ENCODE results near the gene ATXN1. TPM values are rescaled to one million over a fixed set of nuclear protein-coding genes. Genes with fewer than 3 reads are reported as not detected.

Gene ATXN1
- total RNA-seq, 1 experiment from 2014 or later: 5.6 TPM

DNA sequence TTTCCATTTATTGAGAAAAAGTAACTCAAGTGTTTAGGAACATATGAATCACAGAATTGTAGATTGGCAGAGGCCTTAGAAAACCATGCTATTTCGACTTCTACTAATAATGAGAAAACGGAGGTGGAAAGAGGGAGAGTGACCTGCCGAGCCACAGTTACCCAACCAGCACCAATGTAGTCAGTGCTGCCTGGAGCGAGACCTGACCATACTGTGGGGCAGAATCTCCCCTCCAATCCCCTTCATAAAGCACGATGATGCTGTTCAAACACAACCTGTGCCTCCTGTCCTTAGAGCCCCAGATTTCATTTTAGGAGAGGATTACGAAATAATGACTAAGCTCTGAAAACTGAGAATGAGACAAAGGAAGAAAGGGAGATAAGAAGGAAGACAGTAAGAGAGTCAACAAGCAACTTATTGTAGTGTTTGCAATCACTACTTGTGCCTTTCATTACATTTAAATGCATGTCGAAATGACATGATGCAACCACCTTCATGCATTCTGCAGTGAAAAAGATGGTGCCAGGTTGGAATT lies 70.6 kb downstream of the ATXN1 start:
- H3K27me3 Mint-ChIP-seq (ENCODE audit: low read depth): no peaks in the 10 kb centered on the region
- Histone ChIP-seq H3K9me3 (ENCODE audit: control insufficient read depth, low read depth, low read length) (no peaks in the 10 kb centered on the region), H2AFZ (ENCODE audit: low read length) (no peak overlapping the region), H2BK20ac (ENCODE audit: low read depth, low read length, poor library complexity, severe bottlenecking) (no peak overlapping the region), H3K4me2 (ENCODE audit: insufficient read depth, insufficient read length, low read length) (no peak overlapping the region), H3K23me2 (ENCODE audit: insufficient read length, low read depth, low read length, poor library complexity, severe bottlenecking) (no peaks in the 10 kb centered on the region), H3K23ac (ENCODE audit: insufficient read length, low read depth, low read length) (no peak overlapping the region), H3K18ac (ENCODE audit: insufficient read length, low read depth, low read length) (no peak overlapping the region), H2BK5ac (ENCODE audit: insufficient read length, low read length) (no peak overlapping the region), H2BK12ac (ENCODE audit: insufficient read length, low read depth, low read length) (no peak overlapping the region), H4K20me1 (ENCODE audit: control insufficient read depth, insufficient read depth, insufficient read length) (peaks cover 2% of the 10 kb centered on the region), H2AK5ac (ENCODE audit: insufficient read length, low read length) (no peak overlapping the region), H3K14ac (ENCODE audit: insufficient read depth, low read length) (no peak overlapping the region), H3K79me2 (ENCODE audit: insufficient read depth, low read length) (no peaks in the 10 kb centered on the region), H3K4me1 (ENCODE audit: insufficient read depth, low read length) (no peaks in the 10 kb centered on the region), H3K27ac (ENCODE audit: insufficient read length, low read depth, low read length) (no peak overlapping the region), H3K27me3 (ENCODE audit: insufficient read depth, low read length) (no peaks in the 10 kb centered on the region), H3T11ph (ENCODE audit: low read length) (no peak overlapping the region), H3K4ac (ENCODE audit: low read depth, low read length) (no peak overlapping the region), H4K5ac (ENCODE audit: insufficient read length, low read depth, low read length) (no peak overlapping the region), H3K9ac (ENCODE audit: extremely low read depth, insufficient read length, low read length) (no peak overlapping the region), H4K8ac (replicated peaks; ENCODE audit: insufficient read length, low read depth, low read length) (no peak overlapping the region), H3K79me1 (ENCODE audit: insufficient read depth, low read depth, low read length, poor library complexity, severe bottlenecking) (no peaks in the 10 kb centered on the region), H2BK15ac (ENCODE audit: low read depth, low read length) (no peak overlapping the region), H4K91ac (ENCODE audit: insufficient read length, low read depth, low read length) (no peak overlapping the region), H2BK120ac (ENCODE audit: low read depth, low read length, poor library complexity, severe bottlenecking) (no peak overlapping the region), H3K56ac (ENCODE audit: insufficient read length, low read depth, low read length) (no peak overlapping the region)
- peak overlapping the region in 1 of 3 experiments; percentile 22; a peak in 1 of 7 replicates for H3K27ac Mint-ChIP-seq
- peaks cover 0 to 4% of the 10 kb centered on the region in 2 experiments; a peak in 1 of 4 replicates for H3K4me1 Mint-ChIP-seq
- no CpG with 5 or more reads among the region's 7 CpGs for WGBS (ENCODE audit: extremely low coverage, insufficient read length, low lambda C conversion rate)
- TF ChIP-seq, protein P1, sequence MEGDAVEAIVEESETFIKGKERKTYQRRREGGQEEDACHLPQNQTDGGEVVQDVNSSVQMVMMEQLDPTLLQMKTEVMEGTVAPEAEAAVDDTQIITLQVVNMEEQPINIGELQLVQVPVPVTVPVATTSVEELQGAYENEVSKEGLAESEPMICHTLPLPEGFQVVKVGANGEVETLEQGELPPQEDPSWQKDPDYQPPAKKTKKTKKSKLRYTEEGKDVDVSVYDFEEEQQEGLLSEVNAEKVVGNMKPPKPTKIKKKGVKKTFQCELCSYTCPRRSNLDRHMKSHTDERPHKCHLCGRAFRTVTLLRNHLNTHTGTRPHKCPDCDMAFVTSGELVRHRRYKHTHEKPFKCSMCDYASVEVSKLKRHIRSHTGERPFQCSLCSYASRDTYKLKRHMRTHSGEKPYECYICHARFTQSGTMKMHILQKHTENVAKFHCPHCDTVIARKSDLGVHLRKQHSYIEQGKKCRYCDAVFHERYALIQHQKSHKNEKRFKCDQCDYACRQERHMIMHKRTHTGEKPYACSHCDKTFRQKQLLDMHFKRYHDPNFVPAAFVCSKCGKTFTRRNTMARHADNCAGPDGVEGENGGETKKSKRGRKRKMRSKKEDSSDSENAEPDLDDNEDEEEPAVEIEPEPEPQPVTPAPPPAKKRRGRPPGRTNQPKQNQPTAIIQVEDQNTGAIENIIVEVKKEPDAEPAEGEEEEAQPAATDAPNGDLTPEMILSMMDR (conservative IDR thresholded peaks at IDR 0.05): no peak
- H3K36me3 Mint-ChIP-seq (ENCODE audit: insufficient read depth in 1 of 3, low read depth in 3 of 3): no peaks in the 10 kb centered on the region
- DNase-seq: no peak
- no peaks in the 10 kb centered on the region for H3K9me3 Mint-ChIP-seq
- no peak overlapping the region for H3K4me3 Mint-ChIP-seq
